ENCODE data around the gene LRRC49.

DNA sequence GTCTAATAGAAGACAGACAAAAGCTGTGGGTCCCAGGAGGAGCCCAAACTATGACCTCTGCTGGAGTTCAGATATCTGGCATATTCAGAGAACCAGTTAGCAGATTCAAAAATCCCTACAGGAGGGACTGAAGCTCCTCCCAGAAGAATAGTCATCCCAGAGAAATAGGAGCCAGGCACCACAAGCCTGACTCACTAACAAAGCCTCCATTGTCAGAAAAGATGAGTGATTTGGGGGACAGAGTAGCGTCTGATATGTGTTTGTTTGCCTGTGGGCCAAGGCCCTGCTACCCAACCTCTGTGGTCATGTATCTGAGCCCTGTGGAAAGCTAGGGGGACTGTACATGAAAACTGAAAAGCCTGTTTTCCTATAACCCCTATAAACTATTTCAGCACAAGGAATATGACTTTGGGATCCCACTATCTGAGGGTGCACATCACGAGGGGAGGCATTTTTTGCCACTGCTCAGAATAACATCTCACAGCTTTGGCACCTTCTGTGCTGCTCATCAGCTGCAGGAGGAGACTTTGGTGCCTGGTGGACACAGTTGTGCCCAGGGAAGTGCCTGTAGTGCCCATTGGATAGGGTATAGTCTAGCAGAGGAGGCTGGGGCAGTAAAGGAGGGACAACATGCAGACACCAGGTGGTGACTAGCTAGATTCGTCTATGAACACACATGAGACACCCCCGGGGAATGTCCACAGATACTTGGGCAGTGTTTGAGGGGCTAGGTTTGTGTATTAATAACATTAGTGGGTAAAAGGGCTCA, 29.0 kb upstream of the LRRC49 start:
- TF ChIP-seq, protein P1, sequence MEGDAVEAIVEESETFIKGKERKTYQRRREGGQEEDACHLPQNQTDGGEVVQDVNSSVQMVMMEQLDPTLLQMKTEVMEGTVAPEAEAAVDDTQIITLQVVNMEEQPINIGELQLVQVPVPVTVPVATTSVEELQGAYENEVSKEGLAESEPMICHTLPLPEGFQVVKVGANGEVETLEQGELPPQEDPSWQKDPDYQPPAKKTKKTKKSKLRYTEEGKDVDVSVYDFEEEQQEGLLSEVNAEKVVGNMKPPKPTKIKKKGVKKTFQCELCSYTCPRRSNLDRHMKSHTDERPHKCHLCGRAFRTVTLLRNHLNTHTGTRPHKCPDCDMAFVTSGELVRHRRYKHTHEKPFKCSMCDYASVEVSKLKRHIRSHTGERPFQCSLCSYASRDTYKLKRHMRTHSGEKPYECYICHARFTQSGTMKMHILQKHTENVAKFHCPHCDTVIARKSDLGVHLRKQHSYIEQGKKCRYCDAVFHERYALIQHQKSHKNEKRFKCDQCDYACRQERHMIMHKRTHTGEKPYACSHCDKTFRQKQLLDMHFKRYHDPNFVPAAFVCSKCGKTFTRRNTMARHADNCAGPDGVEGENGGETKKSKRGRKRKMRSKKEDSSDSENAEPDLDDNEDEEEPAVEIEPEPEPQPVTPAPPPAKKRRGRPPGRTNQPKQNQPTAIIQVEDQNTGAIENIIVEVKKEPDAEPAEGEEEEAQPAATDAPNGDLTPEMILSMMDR (IDR thresholded peaks at IDR 0.05): no peak
- no peak for TF ChIP-seq POLR2A (IDR thresholded peaks at IDR 0.05)
